HG02884 (cell line): ENCODE results near the gene BTBD3.

ENCODE experiments used
- ATAC-seq: cut with Tn5 transposase; IDR thresholded peaks from one replicate; pipeline ENCODE4 v1.9.1; 2021; ENCODE audit warnings: mild to moderate bottlenecking, moderate library complexity; ENCODE audit not compliant: unreplicated experiment

BTBD3 gene

GRCh38 chr20:11965602-11966001 lies 47.9 kb downstream of the BTBD3 start:
- no peak for ATAC-seq

GRCh38 chr20:11966186-11966585 lies 48.5 kb downstream of the BTBD3 start:
- ATAC-seq, result no peak

GRCh38 chr20:11970243-11970836 lies 52.6 kb downstream of the BTBD3 start:
- no peak for ATAC-seq

GRCh38 chr20:11972478-11972877 lies 54.8 kb downstream of the BTBD3 start:
- no peak for ATAC-seq
